OCI-LY1 (cell line): ENCODE results near the gene TRPM1.
"Not testable (repeated sequence)": the region's sequence is repeated elsewhere in the genome, so short reads cannot be mapped to it uniquely, and the experiment has no call there.

Experiments used
- H2AFZ ChIP-seq: fragments of 200-600 bp; sonication (generic), shearing (Covaris generic); 2 replicates; pipeline ENCODE4 v1.6.0; 2014; ENCODE audit warnings: antibody characterized with exemption, mild to moderate bottlenecking, low read length
- H3F3A ChIP-seq: fragments of 200-600 bp; sonication (generic), shearing (Covaris generic); 2 replicates; pipeline ENCODE4 v1.6.0; 2014; ENCODE audit warnings: mild to moderate bottlenecking, antibody characterized with exemption, low read length, moderate library complexity; ENCODE audit not compliant: insufficient read depth
- H3K27ac ChIP-seq: fragments of 200-600 bp; sonication (generic); 2 replicates; pipeline ENCODE4 v1.5.1; 2014; ENCODE audit warnings: low read length, mixed run types, mild to moderate bottlenecking, low read depth; ENCODE audit not compliant: poor library complexity, severe bottlenecking
- H3K27me3 ChIP-seq: fragments of 200-600 bp; sonication (generic); 2 replicates; pipeline ENCODE4 v1.6.0; 2014; ENCODE audit warnings: antibody characterized with exemption, mild to moderate bottlenecking, low read length, moderate library complexity; ENCODE audit not compliant: insufficient read depth
- H3K36me3 ChIP-seq: fragments of 200-600 bp; sonication (generic); 2 replicates; pipeline ENCODE4 v1.6.1; 2014; ENCODE audit warnings: mild to moderate bottlenecking, antibody characterized with exemption, low read length, moderate library complexity, mixed read lengths; ENCODE audit not compliant: insufficient read depth
- H3K4me1 ChIP-seq: fragments of 200-600 bp; sonication (generic); 2 replicates; pipeline ENCODE4 v1.5.1; 2014; ENCODE audit warnings: mild to moderate bottlenecking, low read length, moderate library complexity; ENCODE audit not compliant: insufficient read depth, severe bottlenecking
- H3K4me2 ChIP-seq: fragments of 200-600 bp; sonication (generic), shearing (Covaris generic); 2 replicates; pipeline ENCODE4 v1.6.1; 2014; ENCODE audit warnings: low read length
- H3K4me3 ChIP-seq: fragments of 200-600 bp; sonication (generic); 2 replicates; pipeline ENCODE4 v1.5.1; 2014; ENCODE audit warnings: low read length, low read depth, mild to moderate bottlenecking, mixed read lengths; ENCODE audit not compliant: poor library complexity, severe bottlenecking
- H3K79me2 ChIP-seq: fragments of 200-600 bp; shearing (Covaris generic); 2 replicates; pipeline ENCODE4 v1.6.1; 2016; ENCODE audit warnings: mixed run types, low read length, mixed read lengths; ENCODE audit not compliant: insufficient read depth
- H3K9ac ChIP-seq: fragments of 200-600 bp; sonication (generic), shearing (Covaris generic); 2 replicates; pipeline ENCODE4 v1.6.1; 2014; ENCODE audit warnings: mild to moderate bottlenecking, low read length, mixed read lengths
- H3K9me2 ChIP-seq: fragments of 200-600 bp; sonication (generic), shearing (Covaris generic); 2 replicates; pipeline ENCODE4 v1.6.1; 2014; ENCODE audit warnings: low read depth, mild to moderate bottlenecking, low read length, mixed read lengths
- H3K9me3 ChIP-seq: fragments of 200-600 bp; shearing (Covaris generic); 2 replicates; pipeline ENCODE4 v1.6.1; 2014; ENCODE audit warnings: low read length, mixed read lengths
- H4K20me1 ChIP-seq: fragments of 200-600 bp; sonication (generic), shearing (Covaris generic); 2 replicates; pipeline ENCODE4 v1.6.0; 2016; ENCODE audit warnings: mild to moderate bottlenecking, low read length; ENCODE audit not compliant: insufficient read depth
- EZH2 ChIP-seq: fragments of 200-600 bp; sonication (generic), shearing (Covaris generic); IDR thresholded peaks from 2 replicates; pipeline ENCODE4 v1.8.0; 2017; ENCODE audit warnings: borderline replicate concordance, mixed run types, mild to moderate bottlenecking, antibody characterized with exemption, low read length, moderate library complexity, mixed read lengths
- TF ChIP-seq, protein P1 (sequence below): fragments of 200-600 bp; sonication (generic), shearing (Covaris generic); IDR thresholded peaks from 2 replicates; pipeline ENCODE4 v1.5.1; 2017; ENCODE audit warnings: mild to moderate bottlenecking, antibody characterized with exemption, low read length, moderate library complexity, mixed read lengths

Gene TRPM1

DNA sequence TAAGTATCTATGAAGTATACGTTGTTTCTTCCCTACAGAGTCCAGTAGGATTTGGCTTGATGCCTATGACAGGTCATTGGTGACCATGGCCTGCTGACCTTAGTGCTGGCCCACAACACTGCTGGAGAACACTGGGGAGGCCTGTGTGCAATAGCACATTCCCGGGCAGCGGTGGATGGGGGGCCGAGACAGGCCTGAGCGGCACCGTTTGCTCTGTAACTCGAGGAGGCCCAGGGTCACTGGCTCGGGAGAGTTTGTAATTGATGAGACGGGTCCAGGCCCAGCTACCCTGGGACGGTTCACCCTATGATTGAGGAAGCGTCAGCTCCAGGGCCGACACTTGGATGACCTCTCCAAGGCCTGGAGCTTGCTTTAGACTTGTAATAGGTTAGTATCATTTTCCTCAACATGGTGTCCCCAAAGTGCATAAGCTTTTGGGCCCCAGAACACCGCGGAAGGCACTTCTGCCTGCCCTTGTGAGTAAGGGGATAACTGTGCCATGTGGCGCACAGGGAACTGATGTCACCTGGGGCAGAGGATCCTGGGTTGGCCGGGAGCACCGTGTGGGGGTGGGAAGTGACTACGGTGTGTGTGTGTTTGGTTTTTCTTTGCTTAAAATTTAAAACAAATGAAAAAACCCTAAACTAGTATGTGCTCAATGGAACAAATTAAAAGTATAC lies 12.0 kb downstream of the TRPM1 start:
- Histone ChIP-seq H3K4me2 (no peak overlapping the region), H3K9me3 (no peaks in the 10 kb centered on the region), H3K27me3 (no peaks in the 10 kb centered on the region), H3K9ac (no peak overlapping the region), H3K4me1 (no peaks in the 10 kb centered on the region), H2AFZ (no peak overlapping the region), H3K36me3 (no peaks in the 10 kb centered on the region), H3K9me2 (no peaks in the 10 kb centered on the region), H3F3A (no peaks in the 10 kb centered on the region), H4K20me1 (no peaks in the 10 kb centered on the region), H3K4me3 (no peak overlapping the region), H3K79me2 (no peaks in the 10 kb centered on the region), H3K27ac (no peak overlapping the region)
- TF ChIP-seq, protein P1, sequence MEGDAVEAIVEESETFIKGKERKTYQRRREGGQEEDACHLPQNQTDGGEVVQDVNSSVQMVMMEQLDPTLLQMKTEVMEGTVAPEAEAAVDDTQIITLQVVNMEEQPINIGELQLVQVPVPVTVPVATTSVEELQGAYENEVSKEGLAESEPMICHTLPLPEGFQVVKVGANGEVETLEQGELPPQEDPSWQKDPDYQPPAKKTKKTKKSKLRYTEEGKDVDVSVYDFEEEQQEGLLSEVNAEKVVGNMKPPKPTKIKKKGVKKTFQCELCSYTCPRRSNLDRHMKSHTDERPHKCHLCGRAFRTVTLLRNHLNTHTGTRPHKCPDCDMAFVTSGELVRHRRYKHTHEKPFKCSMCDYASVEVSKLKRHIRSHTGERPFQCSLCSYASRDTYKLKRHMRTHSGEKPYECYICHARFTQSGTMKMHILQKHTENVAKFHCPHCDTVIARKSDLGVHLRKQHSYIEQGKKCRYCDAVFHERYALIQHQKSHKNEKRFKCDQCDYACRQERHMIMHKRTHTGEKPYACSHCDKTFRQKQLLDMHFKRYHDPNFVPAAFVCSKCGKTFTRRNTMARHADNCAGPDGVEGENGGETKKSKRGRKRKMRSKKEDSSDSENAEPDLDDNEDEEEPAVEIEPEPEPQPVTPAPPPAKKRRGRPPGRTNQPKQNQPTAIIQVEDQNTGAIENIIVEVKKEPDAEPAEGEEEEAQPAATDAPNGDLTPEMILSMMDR, result no peak
- no peak for TF ChIP-seq EZH2

DNA sequence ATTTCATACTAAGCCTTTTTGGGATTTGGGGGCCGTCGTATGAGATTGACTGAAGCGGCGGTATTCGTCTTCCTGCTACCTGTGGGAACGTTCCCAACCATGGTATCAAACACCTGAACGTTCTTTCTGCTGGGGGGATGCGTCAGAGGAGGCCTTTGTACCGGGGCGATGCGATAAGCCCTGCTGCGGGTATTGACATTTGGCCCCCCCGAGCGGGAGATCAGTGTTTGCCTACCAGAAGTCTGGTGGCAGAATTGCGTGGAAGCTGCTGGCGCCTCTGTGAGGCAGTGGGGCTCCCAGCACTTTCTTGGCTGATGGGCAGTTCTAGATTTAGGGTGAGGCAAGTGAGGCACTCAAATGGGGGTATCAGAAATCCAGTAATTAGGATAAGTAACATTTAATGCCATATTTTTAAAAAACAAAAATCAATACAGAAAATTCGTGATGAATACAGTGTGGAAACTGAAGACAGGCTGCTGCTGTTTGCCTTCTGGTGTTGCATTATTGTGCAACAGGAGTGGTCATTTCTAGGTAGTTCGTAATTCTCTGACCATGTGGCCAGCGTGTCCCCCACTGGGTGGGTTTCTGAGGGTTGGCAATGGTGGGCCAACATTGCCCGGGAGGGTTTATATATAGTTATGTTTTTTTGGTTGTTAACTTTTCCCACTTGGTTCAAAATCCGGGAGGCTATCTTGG lies 12.7 kb downstream of the TRPM1 start:
- Histone ChIP-seq H3K79me2 (no peaks in the 10 kb centered on the region), H3K9ac (no peak overlapping the region), H3K4me2 (no peak overlapping the region), H3F3A (no peaks in the 10 kb centered on the region), H3K4me1 (no peaks in the 10 kb centered on the region), H3K27me3 (no peaks in the 10 kb centered on the region), H3K9me2 (no peaks in the 10 kb centered on the region), H3K4me3 (no peak overlapping the region), H4K20me1 (no peaks in the 10 kb centered on the region), H2AFZ (no peak overlapping the region), H3K27ac (no peak overlapping the region), H3K9me3 (no peaks in the 10 kb centered on the region), H3K36me3 (no peaks in the 10 kb centered on the region)
- TF ChIP-seq, protein P1, result no peak

DNA sequence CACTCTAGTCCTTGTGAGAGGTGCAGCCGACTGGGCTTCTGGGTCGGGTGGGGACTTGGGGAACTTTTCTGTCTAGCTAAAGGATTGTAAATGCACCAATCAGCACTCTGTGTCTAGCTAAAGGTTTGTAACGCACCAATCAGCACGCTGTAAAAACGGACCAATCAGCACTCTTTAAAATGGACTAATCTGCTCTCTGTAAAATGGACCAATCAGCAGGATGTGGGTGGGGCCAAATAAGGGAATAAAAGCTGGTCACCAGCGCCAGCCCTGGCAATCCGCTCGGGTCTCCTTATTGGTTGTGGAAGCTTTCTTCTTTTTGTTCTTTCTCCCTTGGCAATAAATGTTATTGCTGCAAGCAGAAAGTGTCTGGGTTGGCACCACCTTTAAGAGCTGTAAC lies 13.5 kb downstream of the TRPM1 start:
- not testable (repeated sequence) for H3K4me1 ChIP-seq, H3K27me3 ChIP-seq, H3K27ac ChIP-seq, H2AFZ ChIP-seq, H3K4me2 ChIP-seq, H3K79me2 ChIP-seq, H4K20me1 ChIP-seq, H3F3A ChIP-seq, H3K9me3 ChIP-seq, H3K36me3 ChIP-seq, H3K9ac ChIP-seq, H3K9me2 ChIP-seq, H3K4me3 ChIP-seq

DNA sequence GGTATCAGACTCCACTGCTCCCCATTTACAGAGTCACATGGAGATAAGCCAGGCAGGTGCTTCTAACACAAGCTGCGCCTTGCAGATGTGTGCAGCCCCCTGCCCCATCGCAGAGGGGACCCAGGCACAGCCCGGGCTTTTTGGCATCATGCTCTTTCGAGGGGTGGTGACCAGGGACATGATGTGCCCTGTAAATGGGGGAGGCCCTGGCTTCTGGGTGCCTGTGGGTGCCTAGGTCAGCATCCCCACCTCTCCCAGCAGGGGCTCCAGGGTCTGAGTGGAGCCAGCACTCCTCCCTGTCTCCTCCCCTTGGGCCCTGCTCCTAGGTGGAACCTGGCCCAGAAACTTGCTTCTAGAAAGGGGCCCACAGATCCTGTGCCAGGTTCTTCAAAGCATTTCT lies 15.2 kb downstream of the TRPM1 start:
- Histone ChIP-seq H3K4me1 (peaks cover 24% of the 10 kb centered on the region), H3F3A (no peaks in the 10 kb centered on the region), H3K9me2 (no peaks in the 10 kb centered on the region), H3K9ac (no peak overlapping the region), H3K9me3 (no peaks in the 10 kb centered on the region), H3K79me2 (no peaks in the 10 kb centered on the region), H4K20me1 (no peaks in the 10 kb centered on the region), H3K4me2 (no peak overlapping the region), H3K4me3 (no peak overlapping the region), H3K27me3 (no peaks in the 10 kb centered on the region), H3K36me3 (no peaks in the 10 kb centered on the region), H2AFZ (no peak overlapping the region), H3K27ac (no peak overlapping the region)
- no peak for TF ChIP-seq EZH2
- TF ChIP-seq, protein P1, result no peak
